Smooth muscle cell (in vitro differentiated cells): Measurements from ENCODE around the gene TPK1. TPM values are rescaled to one million over a fixed set of nuclear protein-coding genes. Genes with fewer than 3 reads are reported as not detected.
"Not testable (repeated sequence)": the region's sequence is repeated elsewhere in the genome, so short reads cannot be mapped to it uniquely, and the experiment has no call there.

Experiments used
- DNase-seq: peaks from one replicate; lab custom pipeline; 2025; ENCODE audit not compliant: unreplicated experiment; lab: John Stamatoyannopoulos, UW
- H2AFZ ChIP-seq: fragments of 200-600 bp; sonication (generic); 2 replicates; pipeline ENCODE4 v1.6.0; 2016; ENCODE audit warnings: antibody characterized with exemption, low read depth, mild to moderate bottlenecking
- H3F3A ChIP-seq: fragments of 200-600 bp; sonication (generic); 2 replicates; pipeline ENCODE4 v1.6.0; 2017; ENCODE audit warnings: antibody characterized with exemption, low read depth
- H3K27ac ChIP-seq: fragments of 200-600 bp; sonication (generic); 2 replicates; pipeline ENCODE4 v1.5.1; 2016; ENCODE audit warnings: low read depth, mild to moderate bottlenecking
- H3K27me3 ChIP-seq: fragments of 200-600 bp; sonication (generic); 2 replicates; pipeline ENCODE4 v1.6.1; 2016; ENCODE audit warnings: low read depth, mild to moderate bottlenecking
- H3K36me3 ChIP-seq: fragments of 200-600 bp; sonication (generic); 2 replicates; pipeline ENCODE4 v1.5.1; 2016; ENCODE audit warnings: low read depth
- H3K4me1 ChIP-seq: fragments of 200-600 bp; sonication (generic); 2 replicates; pipeline ENCODE4 v1.5.1; 2016; ENCODE audit warnings: low read depth
- H3K4me2 ChIP-seq: fragments of 200-600 bp; sonication (generic); 2 replicates; pipeline ENCODE4 v1.6.0; 2016; ENCODE audit warnings: mild to moderate bottlenecking
- H3K4me3 ChIP-seq: fragments of 200-600 bp; sonication (generic); 2 replicates; pipeline ENCODE4 v1.5.1; 2016; ENCODE audit warnings: mild to moderate bottlenecking
- H3K79me2 ChIP-seq: fragments of 200-600 bp; sonication (generic); 2 replicates; pipeline ENCODE4 v1.6.0; 2016; ENCODE audit warnings: low read depth, mild to moderate bottlenecking
- H3K9ac ChIP-seq: fragments of 200-600 bp; sonication (generic); 2 replicates; pipeline ENCODE4 v1.6.0; 2016; ENCODE audit warnings: low read depth
- H3K9me3 ChIP-seq: fragments of 200-600 bp; sonication (generic); replicated peaks from 2 replicates; pipeline ENCODE4 v1.5.1; 2016; ENCODE audit warnings: low read depth
- H4K20me1 ChIP-seq: fragments of 200-600 bp; sonication (generic); 2 replicates; pipeline ENCODE4 v1.6.0; 2016; ENCODE audit warnings: low read depth
- WGBS: methylation state at CpG from one replicate; pipeline ENCODE4 v1.1.7; 2016; ENCODE audit warnings: low lambda C conversion rate; 5-methylcytosine and 5-hydroxymethylcytosine counted together
- polyA plus RNA-seq: library from polyadenylated mRNA; unstranded; fragments of >200 nt; fragmentation: Nextera tagmentation; extraction: Ambion mirVana; gene quantifications from 2 replicates; pipeline ENCODE4 v1.2.1, GENCODE V29; 2016
- total RNA-seq: library from RNA; depleted of rRNA; stranded (reverse); fragments of >200 nt; gene quantifications from 2 replicates; pipeline ENCODE4 v1.2.3, GENCODE V29; 2014
- TF ChIP-seq, protein P1 (sequence below): fragments of 200-600 bp; sonication (generic); IDR thresholded peaks from 2 replicates; pipeline ENCODE4 v1.5.1; 2017; ENCODE audit warnings: borderline replicate concordance, mild to moderate bottlenecking, antibody characterized with exemption; ENCODE audit not compliant: insufficient read depth, poor library complexity, severe bottlenecking

TPK1 gene
- total and polyA plus RNA-seq, 2 experiments from 2014 or later, result 1.2 to 1.9 TPM

DNA sequence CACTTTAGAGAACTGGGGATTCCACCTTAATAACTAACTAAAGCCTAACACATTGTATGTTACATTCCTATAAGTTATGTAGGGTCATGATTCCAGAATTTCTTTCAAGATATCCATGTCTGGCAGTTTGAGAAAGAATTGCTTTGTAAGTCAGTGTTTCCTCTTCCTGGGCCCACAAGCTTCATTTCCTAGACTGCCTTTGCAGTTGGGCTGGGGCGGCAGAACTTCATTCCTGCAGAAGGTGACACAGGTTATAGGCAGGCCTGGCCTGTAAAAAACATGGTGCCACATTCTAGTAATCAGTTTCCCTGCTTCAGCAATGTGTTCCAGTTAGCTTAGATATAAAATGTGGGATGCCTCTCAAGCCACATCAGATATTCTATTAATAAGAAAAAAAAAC is 248.2 kb downstream of the TPK1 start:
- H3K9me3 ChIP-seq, result no peaks in the 10 kb centered on the region
- no peak overlapping the region for H3K27ac ChIP-seq
- no peaks in the 10 kb centered on the region for H3K27me3 ChIP-seq
- DNase-seq, result no peak
- no peak overlapping the region for H3K4me3 ChIP-seq
- no peaks in the 10 kb centered on the region for H4K20me1 ChIP-seq
- no peak overlapping the region for H2AFZ ChIP-seq
- WGBS, result 91% methylated on average over 1 of the region's 1 CpG
- H3K36me3 ChIP-seq, result no peaks in the 10 kb centered on the region
- H3K79me2 ChIP-seq, result no peaks in the 10 kb centered on the region
- H3F3A ChIP-seq, result no peaks in the 10 kb centered on the region
- no peak overlapping the region for H3K9ac ChIP-seq
- TF ChIP-seq, protein P1, sequence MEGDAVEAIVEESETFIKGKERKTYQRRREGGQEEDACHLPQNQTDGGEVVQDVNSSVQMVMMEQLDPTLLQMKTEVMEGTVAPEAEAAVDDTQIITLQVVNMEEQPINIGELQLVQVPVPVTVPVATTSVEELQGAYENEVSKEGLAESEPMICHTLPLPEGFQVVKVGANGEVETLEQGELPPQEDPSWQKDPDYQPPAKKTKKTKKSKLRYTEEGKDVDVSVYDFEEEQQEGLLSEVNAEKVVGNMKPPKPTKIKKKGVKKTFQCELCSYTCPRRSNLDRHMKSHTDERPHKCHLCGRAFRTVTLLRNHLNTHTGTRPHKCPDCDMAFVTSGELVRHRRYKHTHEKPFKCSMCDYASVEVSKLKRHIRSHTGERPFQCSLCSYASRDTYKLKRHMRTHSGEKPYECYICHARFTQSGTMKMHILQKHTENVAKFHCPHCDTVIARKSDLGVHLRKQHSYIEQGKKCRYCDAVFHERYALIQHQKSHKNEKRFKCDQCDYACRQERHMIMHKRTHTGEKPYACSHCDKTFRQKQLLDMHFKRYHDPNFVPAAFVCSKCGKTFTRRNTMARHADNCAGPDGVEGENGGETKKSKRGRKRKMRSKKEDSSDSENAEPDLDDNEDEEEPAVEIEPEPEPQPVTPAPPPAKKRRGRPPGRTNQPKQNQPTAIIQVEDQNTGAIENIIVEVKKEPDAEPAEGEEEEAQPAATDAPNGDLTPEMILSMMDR, result no peak
- H3K4me1 ChIP-seq, result no peaks in the 10 kb centered on the region
- no peak overlapping the region for H3K4me2 ChIP-seq

- H2AFZ ChIP-seq, result no peak overlapping the region
- no peak for DNase-seq
- H3K9ac ChIP-seq, result no peak overlapping the region
- no peaks in the 10 kb centered on the region for H3K9me3 ChIP-seq
- 88% methylated on average over 3 of the region's 3 CpGs for WGBS
- H3K79me2 ChIP-seq, result no peaks in the 10 kb centered on the region
- H4K20me1 ChIP-seq, result no peaks in the 10 kb centered on the region
- H3K4me3 ChIP-seq, result no peak overlapping the region
- TF ChIP-seq, protein P1, result no peak
- H3K4me1 ChIP-seq, result no peaks in the 10 kb centered on the region
- no peaks in the 10 kb centered on the region for H3K27me3 ChIP-seq
- H3K36me3 ChIP-seq, result no peaks in the 10 kb centered on the region
- no peak overlapping the region for H3K4me2 ChIP-seq
- no peaks in the 10 kb centered on the region for H3F3A ChIP-seq
- H3K27ac ChIP-seq, result no peak overlapping the region
Observed at GRCh38 chr7:144584726-144585125, 251.1 kb downstream of the TPK1 start.

DNA sequence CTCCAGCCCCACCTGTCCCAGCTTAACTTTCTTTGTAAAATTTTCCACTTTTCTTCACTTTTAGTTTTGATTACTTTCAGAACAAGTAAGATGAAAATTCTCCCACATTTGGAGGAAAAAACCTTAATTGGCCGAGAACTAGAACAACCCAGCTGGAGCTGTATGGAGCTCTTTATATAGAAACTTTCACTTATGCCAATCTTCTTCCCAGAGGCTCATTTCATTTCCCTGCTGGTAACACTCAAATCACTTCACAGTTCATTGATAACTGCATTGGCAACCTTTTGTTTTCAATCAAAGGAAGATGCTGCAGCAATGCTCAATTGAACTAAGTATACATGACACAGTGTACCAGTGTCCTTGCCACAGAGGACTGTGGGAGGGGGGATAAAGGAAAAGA is 256.2 kb downstream of the TPK1 start:
- H3K4me3 ChIP-seq, result no peak overlapping the region
- no peaks in the 10 kb centered on the region for H3F3A ChIP-seq
- H2AFZ ChIP-seq, result no peak overlapping the region
- TF ChIP-seq, protein P1, result no peak
- WGBS, result 93% methylated on average over 1 of the region's 1 CpG
- no peak for DNase-seq
- no peak overlapping the region for H3K4me2 ChIP-seq
- no peak overlapping the region for H3K27ac ChIP-seq
- H3K27me3 ChIP-seq, result no peaks in the 10 kb centered on the region
- no peaks in the 10 kb centered on the region for H3K36me3 ChIP-seq
- H3K4me1 ChIP-seq, result no peaks in the 10 kb centered on the region
- no peak overlapping the region for H3K9ac ChIP-seq
- H3K79me2 ChIP-seq, result no peaks in the 10 kb centered on the region
- no peaks in the 10 kb centered on the region for H3K9me3 ChIP-seq
- no peaks in the 10 kb centered on the region for H4K20me1 ChIP-seq

- no peak overlapping the region for H3K4me2 ChIP-seq
- 94% methylated on average over 3 of the region's 3 CpGs for WGBS
- H3K27ac ChIP-seq, result no peak overlapping the region
- no peaks in the 10 kb centered on the region for H3K27me3 ChIP-seq
- no peaks in the 10 kb centered on the region for H3K36me3 ChIP-seq
- no peak overlapping the region for H2AFZ ChIP-seq
- no peaks in the 10 kb centered on the region for H3K4me1 ChIP-seq
- H3K79me2 ChIP-seq, result no peaks in the 10 kb centered on the region
- TF ChIP-seq, protein P1, result no peak
- no peaks in the 10 kb centered on the region for H3F3A ChIP-seq
- DNase-seq, result no peak
- no peaks in the 10 kb centered on the region for H4K20me1 ChIP-seq
- H3K9me3 ChIP-seq, result no peaks in the 10 kb centered on the region
- no peak overlapping the region for H3K4me3 ChIP-seq
- H3K9ac ChIP-seq, result no peak overlapping the region
Observed at GRCh38 chr7:144575456-144575855, 260.4 kb downstream of the TPK1 start.

- not testable (repeated sequence) for DNase-seq, H3K36me3 ChIP-seq, H3K9me3 ChIP-seq, H3K4me2 ChIP-seq, H3K27ac ChIP-seq, H3K79me2 ChIP-seq, H3K27me3 ChIP-seq, H3F3A ChIP-seq, H3K4me3 ChIP-seq, H3K9ac ChIP-seq, H2AFZ ChIP-seq, H4K20me1 ChIP-seq, H3K4me1 ChIP-seq
- 94% methylated on average over 5 of the region's 5 CpGs for WGBS
Observed at GRCh38 chr7:144574753-144575152, 261.1 kb downstream of the TPK1 start.
